ENCODE measurements around the gene GPA33.

DNA sequence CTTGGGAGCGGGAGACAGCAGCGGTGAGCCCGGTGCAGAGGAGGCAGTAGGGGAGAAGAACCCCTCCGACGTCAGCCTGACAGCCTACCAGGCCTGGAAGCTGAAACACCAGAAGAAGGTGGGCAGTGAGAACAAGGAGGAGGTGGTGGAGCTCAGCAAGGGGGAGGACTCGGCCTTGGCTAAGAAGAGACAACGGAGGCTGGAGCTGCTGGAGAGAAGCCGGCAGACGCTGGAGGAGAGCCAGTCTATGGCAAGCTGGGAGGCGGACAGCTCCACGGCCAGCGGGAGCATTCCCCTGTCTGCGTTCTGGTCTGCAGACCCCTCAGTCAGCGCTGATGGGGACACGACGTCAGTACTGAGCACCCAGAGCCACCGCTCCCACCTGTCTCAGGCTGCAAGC lies 36.6 kb upstream of the GPA33 start:
- TF ChIP-seq, protein P1, sequence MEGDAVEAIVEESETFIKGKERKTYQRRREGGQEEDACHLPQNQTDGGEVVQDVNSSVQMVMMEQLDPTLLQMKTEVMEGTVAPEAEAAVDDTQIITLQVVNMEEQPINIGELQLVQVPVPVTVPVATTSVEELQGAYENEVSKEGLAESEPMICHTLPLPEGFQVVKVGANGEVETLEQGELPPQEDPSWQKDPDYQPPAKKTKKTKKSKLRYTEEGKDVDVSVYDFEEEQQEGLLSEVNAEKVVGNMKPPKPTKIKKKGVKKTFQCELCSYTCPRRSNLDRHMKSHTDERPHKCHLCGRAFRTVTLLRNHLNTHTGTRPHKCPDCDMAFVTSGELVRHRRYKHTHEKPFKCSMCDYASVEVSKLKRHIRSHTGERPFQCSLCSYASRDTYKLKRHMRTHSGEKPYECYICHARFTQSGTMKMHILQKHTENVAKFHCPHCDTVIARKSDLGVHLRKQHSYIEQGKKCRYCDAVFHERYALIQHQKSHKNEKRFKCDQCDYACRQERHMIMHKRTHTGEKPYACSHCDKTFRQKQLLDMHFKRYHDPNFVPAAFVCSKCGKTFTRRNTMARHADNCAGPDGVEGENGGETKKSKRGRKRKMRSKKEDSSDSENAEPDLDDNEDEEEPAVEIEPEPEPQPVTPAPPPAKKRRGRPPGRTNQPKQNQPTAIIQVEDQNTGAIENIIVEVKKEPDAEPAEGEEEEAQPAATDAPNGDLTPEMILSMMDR (IDR thresholded peaks at IDR 0.05 in 8 of 11, conservative IDR thresholded peaks at IDR 0.05 in 3 of 11) = no peak
- TF ChIP-seq POLR2A (IDR thresholded peaks at IDR 0.05) (no peak), POLR2AphosphoS5 (IDR thresholded peaks at IDR 0.05) (no peak)
